ENCODE measurements around the gene HEATR9. TPM values are rescaled to one million over a fixed set of nuclear protein-coding genes. Genes with fewer than 3 reads are reported as not detected.
A peak's percentile ranks its signal among the peaks of the same experiment; 100 is the strongest.

HEATR9 gene
- total RNA-seq, 1 experiment from 2014 or later = not detected

- Mint-ChIP-seq H3K9me3 (ENCODE audit: unreplicated experiment) (no peaks in the 10 kb centered on the region), H3K27ac (ENCODE audit: low read depth, unreplicated experiment) (no peak overlapping the region), H3K4me3 (ENCODE audit: unreplicated experiment) (no peak overlapping the region), H3K27me3 (ENCODE audit: insufficient read depth, unreplicated experiment) (no peaks in the 10 kb centered on the region), H3K36me3 (ENCODE audit: insufficient read depth, unreplicated experiment) (peaks cover 76% of the 10 kb centered on the region), H3K4me1 (ENCODE audit: insufficient read depth, unreplicated experiment) (peaks cover 8% of the 10 kb centered on the region)
- ChIA-PET CTCF (interaction anchor here (0.6 to 3.2 kb wide), 5 partner anchors 8 to 178 kb away, joined by 3 to 20 read pairs (median 9); no protein-coding TSS in a partner anchor), POLR2A (interaction anchor here (0.6 to 1.8 kb wide), 5 partner anchors 7 to 729 kb away, joined by 3 to 5 read pairs (median 3); no protein-coding TSS in a partner anchor)
- TF ChIP-seq CTCF (IDR thresholded peaks at IDR 0.05; ENCODE audit: unreplicated experiment) = no peak
- intact Hi-C loops (cut with micrococcal nuclease) = no loop called here
- no peak for DNase-seq (ENCODE audit: unreplicated experiment)
- no TSS peak for BruUV-seq (replicated peaks)
Observed at GRCh38 chr17:35816723-35817122, 52.0 kb downstream of the HEATR9 start.

- CTCF ChIA-PET = interaction anchor here (1.7 to 10.8 kb wide), 2 partner anchors 7 to 44 kb away, joined by 7 to 684 read pairs; partner anchors contain the start of gene C17orf50
- Mint-ChIP-seq H3K27me3 (ENCODE audit: insufficient read depth, unreplicated experiment) (no peaks in the 10 kb centered on the region), H3K27ac (ENCODE audit: low read depth, unreplicated experiment) (no peak overlapping the region), H3K36me3 (ENCODE audit: insufficient read depth, unreplicated experiment) (peaks cover 45% of the 10 kb centered on the region), H3K9me3 (ENCODE audit: unreplicated experiment) (no peaks in the 10 kb centered on the region), H3K4me1 (ENCODE audit: insufficient read depth, unreplicated experiment) (peaks cover 22% of the 10 kb centered on the region), H3K4me3 (ENCODE audit: unreplicated experiment) (no peak overlapping the region)
- POLR2A ChIA-PET = interaction anchor here (1.0 to 10.7 kb wide), 4 partner anchors 7 to 36 kb away, joined by 3 to 489 read pairs (median 86); partner anchors contain the start of gene MMP28
- BruUV-seq (replicated peaks) = no TSS peak
- no peak for TF ChIP-seq CTCF (IDR thresholded peaks at IDR 0.05; ENCODE audit: unreplicated experiment)
- no peak for DNase-seq (ENCODE audit: unreplicated experiment)
- intact Hi-C loops (cut with micrococcal nuclease) = no loop called here
Observed at GRCh38 chr17:35812456-35812855, 56.2 kb downstream of the HEATR9 start.

GRCh38 chr17:35811759-35812158 is 56.9 kb downstream of the HEATR9 start:
- intact Hi-C loops (cut with micrococcal nuclease) = no loop called here
- Mint-ChIP-seq H3K9me3 (ENCODE audit: unreplicated experiment) (no peaks in the 10 kb centered on the region), H3K27me3 (ENCODE audit: insufficient read depth, unreplicated experiment) (no peaks in the 10 kb centered on the region), H3K4me3 (ENCODE audit: unreplicated experiment) (no peak overlapping the region), H3K36me3 (ENCODE audit: insufficient read depth, unreplicated experiment) (peaks cover 42% of the 10 kb centered on the region), H3K4me1 (ENCODE audit: insufficient read depth, unreplicated experiment) (peaks cover 29% of the 10 kb centered on the region), H3K27ac (ENCODE audit: low read depth, unreplicated experiment) (no peak overlapping the region)
- TF ChIP-seq CTCF (IDR thresholded peaks at IDR 0.05; ENCODE audit: unreplicated experiment) = no peak
- CTCF ChIA-PET = interaction anchor here (10.8 kb wide), 1 partner anchor 43 kb away, joined by 684 read pairs; the partner anchor contains the start of gene C17orf50
- DNase-seq (ENCODE audit: unreplicated experiment) = no peak
- POLR2A ChIA-PET = interaction anchor here (0.7 to 10.7 kb wide), 4 partner anchors 7 to 94 kb away, joined by 3 to 489 read pairs (median 86); partner anchors contain the start of gene MMP28
- no TSS peak for BruUV-seq (replicated peaks)

- Mint-ChIP-seq H3K27me3 (ENCODE audit: insufficient read depth, unreplicated experiment) (no peaks in the 10 kb centered on the region), H3K4me1 (ENCODE audit: insufficient read depth, unreplicated experiment) (peaks cover 26% of the 10 kb centered on the region), H3K36me3 (ENCODE audit: insufficient read depth, unreplicated experiment) (peaks cover 31% of the 10 kb centered on the region), H3K9me3 (ENCODE audit: unreplicated experiment) (no peaks in the 10 kb centered on the region), H3K27ac (ENCODE audit: low read depth, unreplicated experiment) (peak overlapping the region; percentile 89), H3K4me3 (ENCODE audit: unreplicated experiment) (peak overlapping the region; percentile 92)
- CTCF ChIA-PET = interaction anchor here (0.8 to 10.8 kb wide), 6 partner anchors 10 to 42 kb away, joined by 3 to 684 read pairs (median 5); partner anchors contain the start of genes C17orf50 and MMP28
- DNase-seq (ENCODE audit: unreplicated experiment) = no peak
- intact Hi-C loops (cut with micrococcal nuclease) = loop anchor here (1.0 to 5.0 kb wide), 2 partner anchors 46 to 198 kb away; no protein-coding TSS in a partner anchor
- POLR2A ChIA-PET = interaction anchor here (0.7 to 10.7 kb wide), 17 partner anchors 8 to 736 kb away, joined by 3 to 489 read pairs (median 9); partner anchors contain the start of genes AP2B1, MMP28 and PEX12
- BruUV-seq (replicated peaks) = no TSS peak
- TF ChIP-seq CTCF (IDR thresholded peaks at IDR 0.05; ENCODE audit: unreplicated experiment) = no peak
Observed at GRCh38 chr17:35809855-35810461, 58.7 kb downstream of the HEATR9 start.
